GM12878 (cell line): ENCODE results near the gene STK10. TPM values are rescaled to one million over a fixed set of nuclear protein-coding genes. Genes with fewer than 3 reads are reported as not detected.
A peak's percentile ranks its signal among the peaks of the same experiment; 100 is the strongest.

Experiments used
- ATAC-seq: fragments of 200-7000 bp; cut with Tn5 transposase; 3 replicates; pipeline ENCODE4 v1.9.1; 2020; ENCODE audit warnings: mild to moderate bottlenecking, moderate library complexity
- BruUV-seq: library from RNA; stranded (reverse); fragments of 400-500 nt; replicated peaks from 2 replicates; lab custom pipeline; 2021; lab: Mats Ljungman, UMichigan
- CTCF ChIA-PET: fragments of 300-600 bp; sonication (Branson Sonifier 250); formaldehyde crosslinking; extraction: SDS; loops from one replicate; lab custom pipeline; 2021; ENCODE audit warnings: inconsistent platforms; lab: Yijun Ruan, JAX
- POLR2A ChIA-PET: fragments of 350-600 bp; formaldehyde crosslinking; extraction: SDS; loops from one replicate; lab custom pipeline; 2021; ENCODE audit warnings: inconsistent platforms; lab: Charles Lee
- RAD21 ChIA-PET: fragments of 300-600 bp; sonication (Branson Sonifier 250); formaldehyde crosslinking; loops from one replicate; lab custom pipeline; 2023; ENCODE audit warnings: antibody characterized with exemption; ENCODE audit not compliant: unreplicated experiment; lab: Charles Lee
- SMC1A ChIA-PET: fragments of 300-600 bp; sonication (Branson Sonifier 250); formaldehyde crosslinking; loops from one replicate; lab custom pipeline; 2023; ENCODE audit not compliant: unreplicated experiment, uncharacterized antibody; lab: Charles Lee
- DNase-seq: peaks from one replicate; pipeline ENCODE4 v3.0.0-alpha.2; 2011; ENCODE audit warnings: low read depth, low spot score
- FAIRE-seq: peaks from 3 replicates; lab custom pipeline; 2011; peaks lifted over from hg19 to GRCh38; lab: Jason Lieb, UNC
- H2AFZ ChIP-seq: 2 replicates; pipeline ENCODE4 v1.6.0; 2011; ENCODE audit warnings: low read depth, low read length, control low read depth; ENCODE audit not compliant: control insufficient read depth
- H3K27ac ChIP-seq: 2 replicates; pipeline ENCODE4 v1.5.1; 2011; ENCODE audit warnings: control low read depth; ENCODE audit not compliant: control insufficient read depth, insufficient read depth
- H3K27me3 ChIP-seq, 2 experiments: replicated peaks in 1 of 2; 2 replicates each; pipeline versions ENCODE4 v1.6.0 to v1.6.1; 2011; ENCODE audit warnings: low read length in 1 of 2; ENCODE audit not compliant: control insufficient read depth in 2 of 2, insufficient read depth in 2 of 2
- H3K36me3 ChIP-seq, 2 experiments: 2 replicates each; pipeline ENCODE4 v1.5.1; 2011; ENCODE audit warnings: low read length in 1 of 2; ENCODE audit not compliant: control insufficient read depth in 2 of 2, insufficient read depth in 2 of 2
- H3K4me1 ChIP-seq: 2 replicates; pipeline ENCODE4 v1.6.1; 2011; ENCODE audit warnings: mild to moderate bottlenecking, low read length, moderate library complexity, mixed read lengths; ENCODE audit not compliant: control insufficient read depth, insufficient read depth
- H3K4me2 ChIP-seq: 2 replicates; pipeline ENCODE4 v1.6.0; 2011; ENCODE audit warnings: control low read depth; ENCODE audit not compliant: control insufficient read depth, insufficient read depth
- H3K4me3 ChIP-seq: fragments of 200-600 bp; sonication (generic); 2 replicates; pipeline ENCODE4 v1.5.1; 2016
- H3K79me2 ChIP-seq: 2 replicates; pipeline ENCODE4 v1.6.0; 2011; ENCODE audit warnings: low read length; ENCODE audit not compliant: control insufficient read depth, insufficient read depth
- H3K9ac ChIP-seq: 2 replicates; pipeline ENCODE4 v1.8.0; 2011; ENCODE audit warnings: low read length, control low read depth, mixed read lengths; ENCODE audit not compliant: control insufficient read depth, insufficient read depth
- H3K9me3 ChIP-seq: replicated peaks from 3 replicates; pipeline ENCODE4 v1.5.1; 2011; ENCODE audit warnings: mild to moderate bottlenecking, low read length; ENCODE audit not compliant: control insufficient read depth, insufficient read depth
- H4K20me1 ChIP-seq: 2 replicates; pipeline ENCODE4 v1.6.0; 2011; ENCODE audit not compliant: control insufficient read depth, insufficient read depth
- ETV6 ChIP-seq, 2 experiments: fragments of 450-650 bp in 1 of 2; IDR thresholded peaks in 1 of 2; conservative IDR thresholded peaks in 1 of 2; 2 replicates each; pipeline ENCODE4 v1.6.1; 2014; ENCODE audit warnings: antibody characterized with exemption in 1 of 2, borderline replicate concordance in 1 of 2, low read depth in 1 of 2, mild to moderate bottlenecking in 1 of 2, moderate library complexity in 1 of 2
- IRF5 ChIP-seq: fragments of 450-650 bp; IDR thresholded peaks from 2 replicates; pipeline ENCODE4 v1.6.1; 2017; ENCODE audit warnings: borderline replicate concordance
- NFIC ChIP-seq: IDR thresholded peaks from 2 replicates; pipeline ENCODE4 v1.6.1; 2012; ENCODE audit warnings: low read depth, mild to moderate bottlenecking, inconsistent platforms, low read length, moderate library complexity
- POLR2A ChIP-seq: IDR thresholded peaks from 2 replicates; pipeline ENCODE4 v1.6.1; 2011; ENCODE audit warnings: low read depth, mild to moderate bottlenecking, low read length
- SIX5 ChIP-seq: IDR thresholded peaks from 2 replicates; pipeline ENCODE4 v1.6.1; 2011; ENCODE audit warnings: mild to moderate bottlenecking, low read depth, low read length, moderate library complexity; ENCODE audit not compliant: severe bottlenecking
- SUZ12 ChIP-seq: fragments of 200-600 bp; sonication (generic); IDR thresholded peaks from one replicate; pipeline ENCODE4 v1.6.1; 2018; ENCODE audit warnings: antibody characterized with exemption, mild to moderate bottlenecking; ENCODE audit not compliant: unreplicated experiment
- WGBS: methylation state at CpG from one replicate; pipeline ENCODE4 v1.1.6; 2016; ENCODE audit warnings: low lambda C conversion rate; ENCODE audit not compliant: insufficient replicate concordance, insufficient coverage; ENCODE audit errors: missing lambda C conversion rate; 5-methylcytosine and 5-hydroxymethylcytosine counted together
- in situ Hi-C: fragments of 300-500 bp; cut with MboI; formaldehyde crosslinking; loops from 9 replicates; pipeline ENCODE4 v1.14.3; 2018; ENCODE audit warnings: mixed read lengths
- intact Hi-C: fragments of 100-400 bp; cut with micrococcal nuclease; formaldehyde crosslinking; loops from one replicate; pipeline ENCODE4 v1.14.2; 2022; ENCODE audit not compliant: unreplicated experiment
- polyA plus RNA-seq, 11 experiments: library from polyadenylated mRNA; depleted of rRNA in 4 of 11; unstranded in 6 of 11; stranded (reverse) in 5 of 11; fragments of >200 nt; fragmentation: Nextera tagmentation in 4 of 11; fragmentation: Illumina TruSeq in 1 of 11; extraction: Ambion mirVana in 4 of 11; extraction: Trizol in 1 of 11; gene quantifications; 1 replicate in 1 of 11; 2 replicates in 10 of 11; pipeline versions ENCODE4 v1.2.1 to v1.2.3, GENCODE V29; 2011 to 2016; ENCODE audit warnings: inconsistent platforms in 2 of 11, missing spikeins in 2 of 11, low read depth in 1 of 11
- total RNA-seq, 4 experiments: library from RNA; depleted of rRNA in 3 of 4; stranded (reverse); fragments of >200 nt in 3 of 4; fragmentation: Illumina TruSeq in 1 of 4; extraction: Trizol in 1 of 4; gene quantifications; 2 replicates each; pipeline versions ENCODE4 v1.2.1 to v1.2.3, GENCODE V29; 2013 to 2021

Gene STK10
- total and polyA plus RNA-seq, 10 of the 15 experiments (the other 5 are each of a cell fraction or from before 2014, with no cell fraction given): 14.2 to 96.4 (median 50.6) TPM

- no peak for TF ChIP-seq IRF5
- TF ChIP-seq SUZ12: no peak
- no peak for TF ChIP-seq SIX5
- no peak for TF ChIP-seq NFIC
- TF ChIP-seq, all 136 proteins: peak for 0
These were observed 132.6 kb downstream of the STK10 start (continued) for GRCh38 chr5:172055421-172055820.

GRCh38 chr5:172054611-172055153, 133.3 kb downstream of the STK10 start:
- H3K79me2 ChIP-seq: no peaks in the 10 kb centered on the region

More at GRCh38 chr5:172054611-172055153, 133.3 kb downstream of the STK10 start:
- Histone ChIP-seq H4K20me1 (no peaks in the 10 kb centered on the region), H2AFZ (no peak overlapping the region), H3K27ac (no peak overlapping the region), H3K9ac (no peak overlapping the region), H3K27me3 (no peaks in the 10 kb centered on the region), H3K4me3 (no peak overlapping the region), H3K4me2 (no peak overlapping the region), H3K9me3 (no peaks in the 10 kb centered on the region), H3K36me3 (peaks cover 26 to 50% of the 10 kb centered on the region in 2 experiments), H3K4me1 (no peaks in the 10 kb centered on the region)
- DNase-seq (no peak), ATAC-seq (no peak; the same call in 2 of the 3 replicates), FAIRE-seq (no peak)
- BruUV-seq: no TSS peak
- CTCF ChIA-PET: interaction anchor here (1.0 to 1.2 kb wide), 2 partner anchors 143 to 235 kb away, joined by 3 read pairs; no protein-coding TSS in a partner anchor
- TF ChIP-seq ETV6 (conservative IDR thresholded peaks at IDR 0.05 in 1 of 2, IDR thresholded peaks at IDR 0.05 in 1 of 2; ENCODE audit: borderline replicate concordance in 1 of 2, low read depth in 1 of 2): no peak
- 0 out of 2 replicates have a peak, but pooled peaks have one; percentile 37 for TF ChIP-seq POLR2A
- in situ Hi-C loops (no loop called here), intact Hi-C loops (no loop called here)
- POLR2A ChIA-PET: no interaction called here
- SMC1A ChIA-PET: no interaction called here
- RAD21 ChIA-PET: no interaction called here
- 89% methylated on average over 11 of the region's 11 CpGs for WGBS
